SKM-1 treated with dmso at 0.1 percent for 144 hours (cell line): ENCODE data around the gene MACROD2.

Experiments used
- DNase-seq: peaks from one replicate; lab custom pipeline; 2025; ENCODE audit not compliant: unreplicated experiment; lab: John Stamatoyannopoulos, UW

The MACROD2 gene

DNA sequence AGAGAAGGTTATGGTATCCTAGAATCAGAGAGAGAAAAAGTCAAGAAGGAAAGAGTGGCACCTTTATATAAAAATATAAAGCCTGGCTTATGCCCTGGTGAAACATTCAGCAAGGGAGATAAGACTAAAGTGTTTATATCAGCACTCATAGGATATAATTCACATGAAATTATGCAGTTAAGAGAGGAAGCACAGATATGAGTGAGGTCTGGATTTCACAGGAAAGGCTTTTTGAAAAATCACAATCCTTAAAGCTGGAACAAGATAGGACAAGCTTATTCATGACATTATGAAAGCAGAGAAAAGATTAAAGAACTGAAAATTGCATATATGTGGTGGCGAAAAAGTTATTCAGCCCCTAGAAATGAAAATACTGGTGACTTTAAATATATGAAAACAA, 523.3 kb downstream of the MACROD2 start:
- no peak for DNase-seq

DNA sequence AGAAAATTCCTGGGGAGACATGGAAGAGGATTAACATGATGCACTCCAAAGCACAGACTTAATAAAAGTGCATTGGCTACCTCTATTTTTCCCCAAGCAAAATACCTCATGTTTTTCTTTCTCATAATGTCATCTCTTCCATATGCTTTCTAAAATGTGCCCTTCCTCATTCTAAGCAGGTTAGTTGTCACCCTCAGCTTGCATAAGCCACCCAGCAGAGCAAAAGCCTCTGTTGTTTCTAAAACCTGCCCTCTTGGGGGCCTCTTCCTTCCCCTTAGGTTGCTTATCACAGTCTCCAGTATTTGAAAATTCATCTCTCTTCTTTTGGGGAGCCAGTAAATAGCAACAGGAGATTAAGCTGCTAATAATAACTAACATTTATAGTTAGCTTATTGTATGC, 525.7 kb downstream of the MACROD2 start:
- DNase-seq, result peak; percentile 7

DNA sequence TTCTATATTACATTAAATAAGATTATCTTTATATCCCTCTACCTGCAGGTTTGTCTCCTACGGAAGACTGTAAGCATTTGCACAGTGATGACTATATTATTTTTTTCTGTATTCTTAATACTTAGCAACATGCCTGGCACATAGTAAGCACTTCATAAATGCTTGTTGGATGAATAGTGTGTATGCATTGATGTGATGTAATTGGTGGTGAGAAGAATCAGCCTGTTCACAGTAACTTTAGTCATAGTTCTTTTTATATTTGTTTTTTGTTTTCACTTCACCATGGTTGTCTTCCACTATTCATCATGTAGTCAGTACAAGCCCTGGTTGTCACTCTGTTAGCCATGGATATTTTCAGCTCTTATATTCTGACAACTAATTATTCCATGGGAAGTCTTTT, 526.1 kb downstream of the MACROD2 start:
- DNase-seq, result no peak

DNA sequence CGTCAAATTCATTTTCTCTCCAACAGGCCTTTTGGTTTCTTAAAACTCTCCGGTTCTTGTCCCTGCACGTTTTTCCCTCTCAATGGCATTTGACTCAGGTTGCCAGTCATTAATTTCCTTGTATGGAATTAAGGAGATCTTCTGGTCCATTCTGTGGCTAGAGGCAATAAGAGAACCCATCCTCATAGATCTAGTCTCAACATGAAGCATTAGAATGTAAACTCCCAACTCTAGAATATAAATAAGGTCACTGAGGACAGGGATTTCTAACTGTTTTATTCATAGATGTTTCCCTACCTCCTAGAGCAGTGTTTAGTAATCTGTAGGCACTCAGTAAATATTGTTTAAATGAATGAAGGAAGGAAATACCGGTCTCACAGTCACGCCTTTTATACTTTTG, 527.3 kb downstream of the MACROD2 start:
- no peak for DNase-seq

DNA sequence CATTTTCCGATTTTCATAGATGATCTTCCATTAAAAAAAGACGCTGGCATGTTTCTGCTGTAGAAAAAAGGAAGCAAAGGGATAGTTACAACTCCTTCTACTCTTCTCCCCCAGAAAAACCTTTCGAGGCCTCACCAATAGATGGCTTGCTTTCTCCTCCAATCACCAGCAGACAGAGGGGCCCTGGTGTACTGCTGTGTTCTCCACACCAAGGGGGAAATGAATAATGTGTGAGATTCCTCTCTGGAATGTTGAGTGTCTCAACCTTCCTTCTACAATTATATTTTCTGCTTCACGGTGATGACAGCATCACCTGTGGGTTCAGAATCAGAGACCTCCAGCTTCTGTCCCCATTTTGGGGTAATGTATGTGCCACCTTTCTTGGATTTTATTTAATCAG, 527.8 kb downstream of the MACROD2 start:
- no peak for DNase-seq

DNA sequence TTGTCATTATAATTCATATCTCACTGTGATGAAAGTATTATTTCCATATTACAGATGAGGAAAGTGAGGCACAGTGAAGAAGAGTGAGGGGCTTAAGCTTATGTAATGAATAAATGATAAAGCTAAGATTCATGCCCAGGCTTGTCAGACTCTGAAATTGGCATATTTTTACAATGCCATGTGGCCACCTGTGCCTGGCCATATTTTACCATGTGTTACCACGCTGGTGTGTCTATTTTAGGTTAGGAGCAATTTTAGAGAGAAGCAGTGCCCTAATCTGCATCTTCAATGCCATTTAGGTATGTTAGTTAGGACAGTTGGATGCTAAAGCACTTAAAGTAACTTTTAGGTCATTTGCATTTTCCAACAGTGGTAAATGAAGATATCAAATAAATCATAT, 530.1 kb downstream of the MACROD2 start:
- DNase-seq, result no peak

DNA sequence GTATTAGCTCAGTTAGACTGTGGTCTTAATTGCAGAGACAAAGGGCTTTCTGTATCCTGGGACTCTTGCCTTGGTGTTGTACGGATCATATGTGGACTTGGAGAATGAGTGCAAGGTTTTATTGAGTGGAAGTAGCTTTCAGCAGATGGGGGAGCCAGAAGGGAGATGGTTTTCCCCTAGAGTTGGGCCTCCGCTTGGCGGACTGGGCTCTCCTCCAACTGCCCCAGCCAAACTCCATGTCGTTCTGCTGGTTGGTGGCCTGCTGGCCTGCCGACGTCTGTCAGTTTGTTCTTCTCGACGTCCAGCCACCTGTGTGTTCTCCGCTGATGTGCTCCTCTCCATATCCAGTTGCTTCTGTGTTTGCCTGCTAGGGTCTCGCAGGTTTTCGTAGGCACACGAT, 531.6 kb downstream of the MACROD2 start:
- DNase-seq, result no peak

DNA sequence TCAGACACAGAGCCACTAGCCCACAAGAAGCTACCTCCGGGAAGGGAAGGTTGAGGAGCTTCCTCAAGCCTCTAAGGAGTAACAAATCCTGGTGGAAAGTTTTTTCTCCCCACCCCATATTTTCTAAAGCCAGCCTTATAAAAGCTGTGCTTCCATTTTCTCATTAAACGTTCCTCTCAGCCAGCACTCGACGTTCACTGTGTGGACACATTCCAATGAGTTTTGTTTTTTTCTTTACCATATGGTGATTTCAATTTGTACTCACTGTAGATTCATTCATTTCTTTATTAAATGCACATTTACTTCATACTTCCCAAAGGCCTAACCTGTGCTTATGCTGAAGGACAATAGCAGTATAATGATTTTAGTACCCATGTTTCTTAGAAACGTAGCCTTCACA, 536.5 kb downstream of the MACROD2 start:
- DNase-seq, result no peak

DNA sequence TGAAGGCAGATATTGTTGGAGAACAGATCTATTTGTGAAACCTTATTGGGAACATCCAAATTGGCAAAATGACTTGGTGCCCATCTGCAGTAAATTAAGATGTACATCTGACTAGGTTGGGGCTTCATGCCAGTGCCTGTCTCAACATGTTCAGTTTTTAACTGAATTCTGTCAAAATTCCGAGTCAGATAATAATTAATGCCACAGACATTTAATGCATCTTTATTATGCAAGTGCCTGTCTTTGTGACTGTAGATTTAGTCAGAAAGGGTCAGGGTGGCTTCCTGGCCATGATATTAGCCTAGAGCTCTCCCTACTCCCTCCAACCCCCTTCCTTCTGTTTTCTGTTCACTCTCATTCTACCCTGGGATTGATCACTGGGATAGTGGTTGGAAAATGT, 541.4 kb downstream of the MACROD2 start:
- DNase-seq, result no peak

DNA sequence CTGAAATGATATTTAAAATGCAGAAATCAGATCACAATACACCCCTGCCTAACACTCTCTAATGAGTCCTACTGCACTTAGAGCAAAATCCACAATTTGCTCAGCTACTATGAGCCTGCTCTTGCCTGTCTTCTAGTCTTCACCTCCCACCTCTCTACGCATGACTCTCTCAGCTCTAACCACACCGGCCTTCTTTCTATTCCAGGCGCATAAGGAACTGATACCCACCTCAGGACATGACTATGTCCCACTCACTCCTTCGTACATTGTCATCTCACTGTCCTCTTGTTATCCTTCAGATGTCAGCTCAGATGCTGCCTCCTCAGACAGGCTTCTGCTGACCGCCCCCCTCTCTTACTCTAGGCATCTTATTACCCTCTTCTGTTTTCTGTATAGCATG, 543.1 kb downstream of the MACROD2 start:
- DNase-seq, result no peak

DNA sequence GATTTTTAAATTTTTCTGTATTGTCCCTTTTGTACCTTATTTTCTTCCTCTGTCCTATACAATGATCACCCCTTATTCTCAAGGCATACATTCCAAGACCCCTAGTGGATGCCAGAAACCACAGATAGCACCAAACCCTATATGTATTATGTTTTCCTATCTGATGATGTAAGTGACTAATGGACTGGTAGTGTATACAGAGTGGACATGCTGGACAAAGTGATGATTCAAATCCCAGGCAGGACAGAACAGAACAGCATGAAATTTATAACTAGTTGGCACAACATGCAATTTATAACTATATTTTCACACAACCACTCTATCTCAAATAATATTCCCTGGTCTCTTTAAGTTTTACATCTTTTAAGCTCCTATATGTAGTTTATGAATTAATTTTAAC, 547.7 kb downstream of the MACROD2 start:
- DNase-seq, result no peak

DNA sequence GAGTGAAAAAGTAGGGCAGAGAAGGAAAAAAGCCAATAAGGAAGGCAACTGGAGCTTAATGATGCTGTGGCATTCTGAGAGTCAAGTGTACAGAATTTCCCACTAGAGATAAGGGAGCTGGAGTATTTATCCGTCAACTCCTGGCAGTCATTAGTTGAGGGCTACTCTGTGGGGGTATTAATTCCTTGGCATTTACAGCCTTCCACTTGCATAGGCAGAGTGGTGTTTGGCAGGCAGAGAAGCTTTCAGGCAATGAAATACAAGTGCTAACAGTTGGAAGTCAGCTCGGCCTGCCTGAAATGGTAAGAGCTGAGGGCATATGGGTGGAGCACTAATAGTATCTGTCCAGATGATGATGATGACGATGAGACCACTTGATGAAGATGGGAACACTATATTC, 549.4 kb downstream of the MACROD2 start:
- no peak for DNase-seq

DNA sequence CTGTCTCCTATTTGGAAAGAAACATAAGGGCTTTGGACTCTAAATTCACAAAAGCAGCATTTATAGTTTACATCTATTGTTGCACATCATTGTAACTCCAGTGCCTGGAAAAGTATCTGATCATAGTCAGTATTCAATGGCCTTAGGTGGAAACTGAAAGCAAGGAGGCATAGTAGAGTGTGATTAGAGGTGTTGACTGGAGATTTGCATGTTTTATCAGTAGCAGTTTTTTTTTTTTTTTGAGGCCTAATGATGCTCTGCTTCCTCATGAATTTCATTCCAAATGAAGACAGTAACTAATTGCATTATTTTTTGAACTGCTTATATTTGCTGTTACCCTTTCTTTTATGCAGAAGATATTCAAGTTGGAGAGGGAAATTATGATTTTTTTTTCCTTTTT, 555.3 kb downstream of the MACROD2 start:
- DNase-seq, result no peak

DNA sequence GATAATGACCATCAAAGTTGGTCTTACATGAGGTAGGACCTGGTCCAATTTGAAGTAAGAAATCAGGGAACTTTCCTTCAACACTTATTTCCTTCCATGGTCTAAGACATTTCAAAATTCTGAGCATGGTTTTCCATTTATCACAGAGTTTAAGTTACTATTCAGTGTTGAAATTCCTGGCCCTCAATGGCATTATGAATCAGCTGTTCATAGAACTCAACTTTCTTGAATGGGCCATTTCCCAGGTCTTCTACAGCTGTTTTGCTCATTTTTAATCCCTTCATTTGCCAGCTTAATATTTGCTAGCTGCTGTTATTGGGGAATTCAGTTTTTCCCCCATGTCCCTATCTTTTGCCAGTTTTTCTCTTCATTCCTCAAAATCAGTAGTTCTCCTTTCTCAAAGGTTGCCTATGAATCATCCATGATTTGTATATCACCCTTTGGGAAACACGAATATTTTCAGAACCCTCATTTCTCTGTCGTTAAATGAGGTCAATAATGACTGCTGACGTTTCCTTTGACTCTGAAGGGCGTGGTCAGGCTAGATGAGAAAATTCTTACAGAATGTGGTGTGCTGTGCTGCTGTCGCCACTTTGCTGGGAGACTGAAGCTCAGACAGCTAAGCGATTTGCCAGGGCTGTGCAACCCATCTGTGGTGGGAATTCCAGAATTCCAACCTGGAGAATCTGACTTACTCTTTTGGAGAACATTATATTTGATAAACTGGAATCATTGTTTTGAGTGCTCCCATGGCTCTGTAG, 558.6 kb downstream of the MACROD2 start:
- DNase-seq, result no peak

DNA sequence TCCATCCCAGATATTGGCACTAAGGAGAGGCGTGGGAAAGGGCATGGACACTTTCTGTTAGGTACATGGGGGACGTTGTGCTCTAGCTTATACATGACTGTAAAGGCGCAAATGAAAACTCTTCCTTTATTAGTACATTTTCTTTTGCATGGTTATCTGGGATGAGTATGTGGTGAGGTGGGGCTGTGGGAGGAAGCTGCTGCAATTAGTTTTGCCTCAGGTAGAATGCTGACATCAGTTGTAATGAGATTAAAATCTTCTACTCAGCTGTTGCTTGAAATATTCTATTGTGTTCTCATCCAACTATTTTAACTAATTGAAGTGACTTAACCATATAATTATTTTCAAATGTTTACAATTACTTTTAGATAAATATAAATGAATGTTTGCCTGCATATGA, 560.4 kb downstream of the MACROD2 start:
- DNase-seq, result no peak

DNA sequence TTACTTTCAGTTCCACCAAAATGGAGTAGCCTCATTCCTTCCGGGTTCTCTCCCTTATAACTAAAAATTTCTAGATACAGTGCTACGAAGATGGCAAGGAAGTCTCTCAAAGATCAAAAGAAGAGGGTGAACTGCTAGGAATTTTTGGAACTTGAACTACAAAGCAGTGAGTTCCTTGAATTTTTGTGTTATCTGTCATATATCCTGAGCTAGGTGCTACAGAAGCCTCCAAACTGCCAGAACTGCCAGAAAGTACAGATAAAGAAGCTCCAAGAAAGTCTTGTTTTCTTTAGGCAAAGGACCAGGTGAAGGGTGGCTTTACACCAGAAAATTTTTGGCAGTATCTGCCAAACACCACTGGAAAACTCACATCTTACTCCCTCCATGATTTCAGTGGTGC, 560.9 kb downstream of the MACROD2 start:
- no peak for DNase-seq

DNA sequence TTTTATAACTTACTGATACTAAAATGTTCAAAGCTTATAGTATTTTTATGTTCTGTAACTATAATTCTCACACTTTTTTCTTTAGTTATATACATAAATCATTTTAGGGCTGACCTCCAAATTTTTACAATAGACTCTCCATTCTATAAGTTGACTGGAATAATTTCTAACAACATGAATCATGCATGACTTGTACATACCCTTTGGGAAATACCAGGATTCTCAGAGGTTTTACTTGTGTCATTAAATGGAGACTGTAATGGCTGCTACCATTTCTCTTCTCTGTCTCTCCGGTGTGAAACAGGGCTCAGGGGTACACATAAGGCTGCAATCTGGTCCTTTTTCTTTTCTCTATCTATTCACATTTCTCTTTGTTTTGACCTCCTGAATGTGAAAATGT, 564.3 kb downstream of the MACROD2 start:
- DNase-seq, result no peak

DNA sequence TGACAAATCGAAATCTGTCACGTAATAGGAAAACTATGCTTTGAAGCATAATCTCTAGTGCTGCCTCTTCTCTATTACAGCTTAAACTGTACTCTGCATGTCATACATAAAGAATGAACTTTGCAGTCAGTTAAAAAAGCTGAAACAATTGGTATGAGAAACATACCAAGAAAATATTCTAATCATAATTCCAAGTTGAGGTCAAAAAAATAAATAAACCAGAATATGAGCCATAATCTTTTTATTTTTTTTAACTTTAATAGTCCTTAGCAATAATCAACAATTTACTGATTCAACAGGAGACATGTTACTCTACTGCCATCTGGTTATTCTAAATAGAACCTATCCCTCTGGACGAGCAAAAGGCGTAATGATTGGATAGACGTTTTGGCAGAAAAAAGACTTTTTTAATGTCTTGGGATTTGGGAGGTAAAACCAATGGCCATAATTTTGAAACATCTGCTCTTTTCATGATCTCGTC, 566.5 kb downstream of the MACROD2 start:
- DNase-seq, result no peak

DNA sequence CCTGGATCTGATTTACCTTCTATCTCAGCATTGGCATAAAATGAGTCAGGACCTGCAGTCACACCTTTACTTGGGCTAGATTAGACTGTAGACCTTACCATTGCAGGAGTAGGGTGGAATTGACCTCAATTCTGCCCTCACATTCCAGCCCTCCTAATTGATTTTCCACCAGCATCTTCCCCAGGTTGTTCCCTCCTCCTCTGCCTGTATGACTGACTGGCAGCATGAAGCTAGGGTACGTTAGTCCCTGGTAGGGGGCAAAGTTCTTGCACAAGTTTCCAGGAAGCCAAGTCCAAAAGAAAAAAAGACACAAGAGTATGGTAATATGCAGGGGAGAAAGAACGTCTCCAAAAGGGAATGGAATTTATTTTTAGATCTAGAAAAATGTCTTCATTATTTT, 567.7 kb downstream of the MACROD2 start:
- DNase-seq, result no peak

DNA sequence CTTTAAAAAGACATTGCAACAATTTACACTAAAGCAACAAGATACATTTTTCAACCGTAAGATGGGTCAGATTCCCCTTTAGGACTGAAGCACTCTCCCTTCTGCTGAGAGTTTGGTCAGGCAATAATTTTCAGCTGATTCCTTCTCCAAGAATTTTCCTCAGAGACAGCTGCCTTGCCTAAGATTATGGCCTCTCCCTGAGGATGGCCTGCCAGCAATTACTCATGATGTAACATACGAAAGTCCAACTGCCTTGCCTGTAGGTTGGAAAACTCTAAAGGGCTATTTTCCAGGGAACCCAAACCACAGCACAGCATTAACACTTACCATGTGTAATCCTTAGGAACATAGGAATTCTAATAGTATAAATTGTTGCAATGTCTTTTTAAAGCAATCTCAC, 571.2 kb downstream of the MACROD2 start:
- DNase-seq, result no peak

DNA sequence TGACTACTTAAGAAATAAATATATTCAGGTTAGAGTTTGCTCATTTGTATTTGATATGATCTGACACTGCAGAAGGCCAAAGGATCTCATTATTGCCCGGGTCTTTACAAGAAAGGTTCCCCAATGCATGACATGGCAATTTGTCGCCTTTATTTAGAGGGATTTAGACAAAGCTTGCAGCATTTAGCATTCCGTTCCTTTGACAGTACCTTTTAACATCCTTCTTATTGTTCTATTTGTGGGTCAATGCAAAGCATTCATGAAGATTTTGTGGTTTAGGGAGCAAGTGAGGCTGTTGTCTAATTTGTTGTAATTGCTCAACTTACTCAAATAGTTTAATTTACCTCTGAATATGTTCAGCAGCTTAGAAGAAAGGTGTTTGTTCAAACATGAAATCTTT, 572.9 kb downstream of the MACROD2 start:
- DNase-seq, result no peak

DNA sequence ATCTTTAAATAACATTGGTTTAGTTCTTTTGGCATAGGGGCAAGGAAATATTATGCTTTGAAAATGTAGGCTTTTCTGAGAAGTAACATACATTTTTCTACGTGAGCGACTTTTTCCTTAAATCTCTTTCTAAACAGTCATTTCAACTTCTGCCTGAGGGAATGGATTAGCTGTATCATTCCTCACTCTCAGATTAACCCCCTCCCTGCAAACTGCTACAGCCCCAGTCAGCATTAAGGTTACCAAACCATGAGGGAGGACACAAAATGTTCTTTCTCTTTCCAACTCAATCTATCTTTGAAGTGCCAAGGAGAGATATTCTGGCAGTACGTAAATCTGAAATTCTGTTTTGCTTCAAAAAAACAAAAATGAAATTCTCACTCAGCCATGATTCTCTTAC, 573.4 kb downstream of the MACROD2 start:
- no peak for DNase-seq

DNA sequence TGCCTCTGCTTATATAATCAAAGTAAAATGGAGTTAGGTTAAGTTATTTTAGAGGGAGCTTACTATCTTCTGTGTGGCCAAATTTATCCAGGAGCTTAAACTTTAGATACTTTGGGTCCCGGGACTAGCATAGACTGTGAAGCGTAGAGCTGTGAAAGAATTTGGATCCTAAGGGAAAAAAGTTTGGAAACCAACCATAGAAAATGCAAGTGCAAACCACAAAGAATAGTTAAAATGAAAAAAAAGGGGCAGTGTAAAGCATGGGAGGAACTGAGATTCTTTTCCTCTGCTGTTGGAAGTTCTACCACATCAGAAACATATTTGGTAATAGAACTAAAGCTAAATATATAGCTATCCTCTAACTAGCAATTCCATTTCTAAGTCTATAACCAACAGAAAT, 574.3 kb downstream of the MACROD2 start:
- DNase-seq, result no peak
